GM18951 (cell line): ENCODE measurements around the gene CFAP46.
"Not testable (repeated sequence)": the region's sequence is repeated elsewhere in the genome, so short reads cannot be mapped to it uniquely, and the experiment has no call there.

Experiments
- POLR2A ChIP-seq: IDR thresholded peaks from 4 replicates; pipeline ENCODE4 v1.6.1; 2011; ENCODE audit warnings: mild to moderate bottlenecking; ENCODE audit not compliant: insufficient read length, insufficient read depth; ENCODE audit errors: extremely low read depth
- in situ Hi-C: fragments of 300-500 bp; cut with MboI; formaldehyde crosslinking; loops from one replicate; pipeline ENCODE4 v1.12.0; 2022; ENCODE audit warnings: low sequenced_read_pairs, mixed read lengths, inconsistent platforms; ENCODE audit not compliant: unreplicated experiment

The CFAP46 gene

GRCh38 chr10:132899751-132900065 is 42.7 kb downstream of the CFAP46 start:
- in situ Hi-C loops: loop anchor here (25.0 kb wide), 1 partner anchor 338 kb away; the partner anchor contains the start of genes UTF1 and VENTX
- no peak for TF ChIP-seq POLR2A

GRCh38 chr10:132899054-132899750 is 43.2 kb downstream of the CFAP46 start:
- in situ Hi-C loops: no loop called here
- TF ChIP-seq POLR2A: no peak

- in situ Hi-C loops: no loop called here
Measured at GRCh38 chr10:132898391-132899053, 43.8 kb downstream of the CFAP46 start.

GRCh38 chr10:132897516-132898381 is 44.6 kb downstream of the CFAP46 start:
- in situ Hi-C loops: no loop called here
- no peak for TF ChIP-seq POLR2A

More at GRCh38 chr10:132898391-132899053, 43.8 kb downstream of the CFAP46 start:
- TF ChIP-seq POLR2A: no peak

- in situ Hi-C loops: not testable (repeated sequence)
Measured at GRCh38 chr10:132893786-132894185, 48.6 kb downstream of the CFAP46 start.

- TF ChIP-seq POLR2A: no peak
- in situ Hi-C loops: no loop called here
Measured at GRCh38 chr10:132893090-132893489, 49.3 kb downstream of the CFAP46 start.

GRCh38 chr10:132892004-132892403 is 50.4 kb downstream of the CFAP46 start:
- in situ Hi-C loops: no loop called here
- TF ChIP-seq POLR2A: no peak

GRCh38 chr10:132891368-132891767 is 51.0 kb downstream of the CFAP46 start:
- TF ChIP-seq POLR2A: no peak
- in situ Hi-C loops: no loop called here

GRCh38 chr10:132890301-132890700 is 52.1 kb downstream of the CFAP46 start:
- TF ChIP-seq POLR2A: no peak
- in situ Hi-C loops: no loop called here

GRCh38 chr10:132889556-132889955 is 52.8 kb downstream of the CFAP46 start:
- in situ Hi-C loops: no loop called here
- no peak for TF ChIP-seq POLR2A

- in situ Hi-C loops: no loop called here
- no peak for TF ChIP-seq POLR2A
Measured at GRCh38 chr10:132888898-132889490, 53.4 kb downstream of the CFAP46 start.

- in situ Hi-C loops: not testable (repeated sequence)
Measured at GRCh38 chr10:132888446-132888845, 53.9 kb downstream of the CFAP46 start.

GRCh38 chr10:132886211-132887099 is 55.9 kb downstream of the CFAP46 start:
- in situ Hi-C loops: no loop called here
- TF ChIP-seq POLR2A: no peak
